OCI-LY7 (cell line): ENCODE results near the gene ZNF652.

ENCODE experiments used
- EZH2phosphoT487 ChIP-seq: fragments of 200-600 bp; sonication (generic); IDR thresholded peaks from 2 replicates; pipeline ENCODE4 v1.6.1; 2018; ENCODE audit warnings: low read depth, borderline replicate concordance, mild to moderate bottlenecking, mixed run types, antibody characterized with exemption, low read length, moderate library complexity, mixed read lengths
- TF ChIP-seq, protein P1 (sequence below): fragments of 200-600 bp; sonication (generic); conservative IDR thresholded peaks from 2 replicates; pipeline ENCODE4 v1.5.1; 2014; ENCODE audit warnings: mild to moderate bottlenecking, antibody characterized with exemption, low read length, moderate library complexity, mixed read lengths

DNA sequence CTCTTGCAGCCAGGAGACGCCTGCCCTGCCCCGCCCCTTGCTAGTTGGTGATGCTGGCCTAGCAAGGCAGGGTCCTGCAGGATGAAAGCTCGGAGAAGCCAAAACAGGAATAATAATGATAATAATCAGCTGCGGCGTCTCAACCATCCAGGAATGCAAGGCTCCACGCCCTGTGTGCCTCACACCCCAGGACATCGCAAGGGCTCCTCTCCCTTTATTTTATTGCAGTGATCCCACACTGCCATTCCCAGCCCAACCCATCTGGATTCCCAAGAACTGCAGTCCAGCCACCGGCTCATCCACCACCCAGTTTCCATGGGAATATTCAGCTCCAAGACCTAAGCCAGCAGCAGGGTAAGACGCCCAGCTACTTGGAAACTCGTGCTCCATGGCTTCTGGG, 21.0 kb upstream of the ZNF652 start:
- TF ChIP-seq, protein P1, sequence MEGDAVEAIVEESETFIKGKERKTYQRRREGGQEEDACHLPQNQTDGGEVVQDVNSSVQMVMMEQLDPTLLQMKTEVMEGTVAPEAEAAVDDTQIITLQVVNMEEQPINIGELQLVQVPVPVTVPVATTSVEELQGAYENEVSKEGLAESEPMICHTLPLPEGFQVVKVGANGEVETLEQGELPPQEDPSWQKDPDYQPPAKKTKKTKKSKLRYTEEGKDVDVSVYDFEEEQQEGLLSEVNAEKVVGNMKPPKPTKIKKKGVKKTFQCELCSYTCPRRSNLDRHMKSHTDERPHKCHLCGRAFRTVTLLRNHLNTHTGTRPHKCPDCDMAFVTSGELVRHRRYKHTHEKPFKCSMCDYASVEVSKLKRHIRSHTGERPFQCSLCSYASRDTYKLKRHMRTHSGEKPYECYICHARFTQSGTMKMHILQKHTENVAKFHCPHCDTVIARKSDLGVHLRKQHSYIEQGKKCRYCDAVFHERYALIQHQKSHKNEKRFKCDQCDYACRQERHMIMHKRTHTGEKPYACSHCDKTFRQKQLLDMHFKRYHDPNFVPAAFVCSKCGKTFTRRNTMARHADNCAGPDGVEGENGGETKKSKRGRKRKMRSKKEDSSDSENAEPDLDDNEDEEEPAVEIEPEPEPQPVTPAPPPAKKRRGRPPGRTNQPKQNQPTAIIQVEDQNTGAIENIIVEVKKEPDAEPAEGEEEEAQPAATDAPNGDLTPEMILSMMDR = no peak
- TF ChIP-seq EZH2phosphoT487 = no peak
